Stimulated activated CD4-positive, alpha-beta T cell treated with anti-CD3 and anti-CD28 coated beads, Interleukin-1b, Interleukin-23, amount 100 ng/mL, for 1 hour (primary cell): ENCODE data around the gene RRAGB.
"Not testable (repeated sequence)": the region's sequence is repeated elsewhere in the genome, so short reads cannot be mapped to it uniquely, and the experiment has no call there.

Experiments used
- DNase-seq, 2 donors: peaks; one replicate each; pipeline ENCODE4 v3.0.0-alpha.2; 2020; ENCODE audit warnings: low read depth in 2 of 2

Gene RRAGB

DNA sequence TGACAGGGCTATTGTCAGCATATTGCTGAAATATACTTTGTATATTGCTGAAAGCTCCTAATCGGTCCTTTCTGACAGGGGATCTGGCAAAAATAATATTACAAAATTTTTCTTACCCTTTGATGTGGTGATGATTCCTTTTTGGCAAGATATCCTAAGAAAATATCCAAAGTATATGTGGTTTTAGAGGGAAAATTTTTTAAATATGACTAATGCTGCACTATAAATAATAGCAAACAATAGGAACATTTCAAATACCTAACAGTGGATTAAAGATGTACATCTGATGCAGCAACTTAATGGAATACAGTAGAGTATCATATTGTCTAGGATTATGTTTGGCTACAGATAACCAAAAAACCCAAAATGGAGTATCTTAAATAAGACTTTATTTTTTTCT lies 49.6 kb downstream of the RRAGB start:
- DNase-seq, result no peak

DNA sequence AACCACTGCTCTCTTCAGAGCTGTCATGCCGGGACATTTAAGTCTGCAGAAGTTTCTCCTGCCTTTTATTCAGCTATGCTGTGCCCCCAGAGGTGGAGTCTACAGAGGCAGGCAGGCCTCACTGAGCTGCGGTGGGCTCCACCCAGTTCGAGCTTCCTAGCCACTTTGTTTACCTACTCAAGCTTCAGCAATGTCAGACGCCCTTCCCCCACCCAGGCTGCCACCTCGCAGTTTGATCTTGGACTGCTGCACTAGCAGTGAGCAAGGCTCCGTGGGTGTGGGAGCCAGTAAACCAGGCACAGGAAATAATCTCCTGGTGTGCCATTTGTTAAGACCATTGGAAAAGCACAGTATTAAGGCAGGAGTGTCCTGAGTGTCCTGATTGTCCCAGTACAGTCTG lies 56.9 kb downstream of the RRAGB start:
- DNase-seq, result not testable (repeated sequence)

DNA sequence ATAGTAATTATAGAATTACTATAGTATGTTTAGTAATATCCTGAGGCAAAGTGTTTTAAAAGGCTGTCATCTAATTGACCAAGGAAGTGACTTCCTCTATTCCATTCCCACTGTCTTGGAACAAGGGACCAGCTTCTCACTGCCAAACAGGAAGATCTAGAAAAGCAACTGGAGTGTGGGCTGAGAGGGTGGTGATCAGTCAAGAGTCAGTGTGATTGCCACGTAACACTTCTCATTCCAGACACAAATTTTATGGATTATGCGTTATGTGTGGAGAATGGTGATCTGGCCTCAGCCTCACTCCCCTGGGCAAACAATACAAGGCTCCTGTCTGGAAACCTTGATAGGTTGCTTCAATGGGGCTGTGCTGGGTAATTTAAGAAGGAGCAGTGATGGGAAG lies 60.0 kb downstream of the RRAGB start:
- DNase-seq, result no peak

DNA sequence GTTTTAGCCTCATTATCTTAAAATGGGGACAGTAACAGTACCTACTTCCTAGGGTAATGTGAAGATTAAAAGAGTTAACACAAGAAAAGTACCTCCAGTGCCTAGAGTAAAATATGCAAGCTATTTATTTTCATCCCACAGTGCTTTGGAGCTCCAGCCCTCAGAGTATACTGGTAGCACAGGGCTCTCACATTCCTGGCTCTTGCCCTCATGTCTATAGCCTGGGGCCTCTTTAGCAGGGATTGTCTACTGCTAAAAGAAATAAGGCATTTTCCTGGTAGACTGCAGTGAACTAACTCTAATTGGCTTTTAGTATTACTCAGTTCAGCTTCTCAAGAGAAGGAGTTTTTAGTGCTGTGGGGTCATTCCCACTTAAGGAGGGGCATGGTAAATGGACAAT lies 60.8 kb downstream of the RRAGB start:
- DNase-seq, result no peak

DNA sequence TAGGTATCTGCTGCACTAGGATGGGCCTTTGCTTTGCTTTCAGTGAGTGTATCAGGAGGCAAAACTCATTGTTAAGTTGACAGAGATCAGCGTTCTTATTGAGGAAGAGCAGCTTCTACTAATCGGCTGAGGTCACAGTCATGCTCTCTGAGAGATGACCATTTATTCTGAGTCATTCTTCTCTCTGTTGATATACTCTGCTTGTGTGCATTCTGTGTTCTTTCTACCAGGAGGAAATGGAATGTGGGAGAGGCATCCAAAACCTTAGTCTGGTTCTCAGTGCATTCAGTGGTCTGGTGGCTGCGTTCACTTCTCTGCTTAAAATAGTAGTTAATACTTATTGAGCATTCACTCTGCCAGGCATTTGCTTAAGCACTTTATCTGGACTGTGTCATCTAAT lies 66.2 kb downstream of the RRAGB start:
- no peak for DNase-seq

DNA sequence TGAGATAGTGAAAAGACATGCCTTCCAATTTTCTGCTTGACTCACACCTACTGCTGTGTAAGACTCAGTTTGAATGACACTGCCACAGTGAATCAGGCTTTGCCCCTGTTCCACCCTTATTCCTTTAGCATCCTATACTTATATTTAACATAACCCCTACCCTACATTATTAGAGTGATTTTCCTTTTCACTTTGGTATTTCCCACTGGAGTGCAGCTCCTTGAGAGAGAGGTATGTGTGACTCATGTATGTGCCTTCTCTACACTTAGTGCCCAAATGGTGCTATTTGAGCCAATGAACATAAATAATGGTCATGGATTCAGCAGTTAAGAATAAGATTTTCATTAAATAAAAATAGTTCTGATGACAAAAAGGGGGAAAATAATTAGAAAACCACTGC lies 69.5 kb downstream of the RRAGB start:
- DNase-seq, result no peak

DNA sequence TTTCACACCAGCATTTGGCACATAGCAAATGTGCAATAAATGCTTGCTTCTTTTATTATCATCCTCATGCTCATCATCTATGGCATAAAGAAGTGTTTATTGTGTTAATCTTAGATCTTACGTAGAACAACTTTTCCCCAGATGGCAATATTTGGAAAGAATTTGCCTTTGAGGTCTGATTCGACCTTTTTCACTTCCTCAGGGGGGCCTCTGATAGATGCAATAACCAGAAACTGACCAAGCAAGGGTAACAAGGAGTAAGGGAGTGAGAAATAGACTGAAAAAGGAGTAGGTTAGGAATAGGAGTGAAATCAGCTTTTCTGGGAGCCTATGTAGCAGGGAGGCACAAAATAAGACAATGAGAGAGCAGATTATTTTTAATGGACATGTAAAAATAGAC lies 70.2 kb downstream of the RRAGB start:
- no peak for DNase-seq

DNA sequence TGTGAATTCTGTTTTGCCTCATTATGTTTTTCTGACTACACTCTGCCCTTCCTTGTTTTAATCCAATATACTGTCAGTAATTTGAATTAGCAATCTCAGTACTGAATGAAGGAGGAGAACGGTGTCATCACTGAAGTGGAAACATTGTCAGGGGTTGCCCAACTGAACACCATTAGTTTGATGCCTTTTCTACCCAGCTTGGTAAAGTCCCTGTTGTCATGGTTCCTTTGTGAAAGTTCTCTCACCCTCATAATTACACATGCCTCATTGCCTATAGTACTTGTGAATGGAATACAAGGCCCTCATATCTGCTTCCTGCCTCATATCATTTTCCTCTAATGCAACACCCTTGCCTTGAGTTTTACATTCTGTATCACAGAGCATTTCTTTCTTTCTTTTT lies 76.9 kb downstream of the RRAGB start:
- DNase-seq, result no peak

DNA sequence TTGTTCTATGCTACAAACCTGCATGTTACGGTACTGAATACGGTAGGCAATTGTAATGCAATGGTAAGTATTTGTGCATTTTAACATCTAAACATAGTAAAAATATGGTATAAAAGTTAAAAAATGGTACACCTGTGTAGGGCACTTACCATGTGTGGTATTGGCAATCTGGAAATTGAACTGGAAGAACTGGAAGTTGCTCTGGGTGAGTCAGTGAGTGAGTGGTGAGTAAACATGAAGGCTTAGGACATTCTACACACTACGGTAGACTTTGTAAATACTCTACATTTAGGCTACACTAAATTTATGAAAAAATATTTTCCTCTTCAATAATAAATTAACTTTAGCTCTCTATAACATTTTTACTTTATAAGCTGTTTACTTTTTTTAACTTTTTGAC lies 78.9 kb downstream of the RRAGB start:
- DNase-seq, result no peak

DNA sequence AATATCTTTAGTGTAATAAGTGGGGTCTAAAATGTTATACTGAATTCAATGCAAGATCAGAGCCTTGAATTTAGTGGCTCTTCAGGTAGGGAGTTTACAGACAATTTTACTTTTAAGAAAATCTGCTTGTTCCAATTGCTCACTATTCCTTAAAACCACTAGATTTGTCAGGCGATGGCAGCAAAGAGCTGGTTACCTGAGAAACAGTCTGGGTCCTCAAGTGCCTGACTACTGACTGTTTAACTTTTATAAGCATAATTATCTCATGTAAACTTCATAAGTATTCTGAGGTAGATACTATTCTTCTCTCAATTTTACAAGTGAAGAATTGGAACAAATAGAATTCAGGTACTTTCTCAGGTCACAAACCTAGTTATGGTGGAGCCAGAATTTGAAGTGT lies 84.3 kb downstream of the RRAGB start:
- DNase-seq, result no peak
